Left lung (tissue), 10 donors: ENCODE measurements around the gene EID3. TPM values are rescaled to one million over a fixed set of nuclear protein-coding genes. Genes with fewer than 3 reads are reported as not detected.
"Not testable (repeated sequence)": the region's sequence is repeated elsewhere in the genome, so short reads cannot be mapped to it uniquely, and the experiment has no call there.

Experiments
- ATAC-seq: fragments of 200-7000 bp; cut with Tn5 transposase; one replicate; pipeline ENCODE4 v1.9.1; 2020; ENCODE audit warnings: moderate library complexity
- DNase-seq, 4 donors: peaks; one replicate each; pipeline ENCODE4 v3.0.0-alpha.2; 2013 to 2020
- H3K27ac ChIP-seq, 2 donors: fragments of 200-600 bp; sonication (generic) in 1 of 2; one replicate each; pipeline versions ENCODE4 v1.5.0 to v1.8.0; 2020 to 2021
- H3K27me3 ChIP-seq, 2 donors: fragments of 200-600 bp; sonication (generic) in 1 of 2; one replicate each; pipeline versions ENCODE4 v1.5.0 to v1.8.0; 2020 to 2021
- H3K36me3 ChIP-seq, 2 donors: fragments of 200-600 bp; sonication (generic) in 1 of 2; one replicate each; pipeline versions ENCODE4 v1.5.0 to v1.8.0; 2020 to 2021
- H3K4me1 ChIP-seq, 2 donors: fragments of 200-600 bp; one replicate each; pipeline ENCODE4 v1.8.0; 2021
- H3K4me3 ChIP-seq, 2 donors: fragments of 200-600 bp; sonication (generic) in 1 of 2; one replicate each; pipeline versions ENCODE4 v1.5.0 to v1.8.0; 2020 to 2021; ENCODE audit warnings: mild to moderate bottlenecking in 1 of 2
- H3K9me3 ChIP-seq, 2 donors: fragments of 200-600 bp; sonication (generic) in 1 of 2; one replicate each; pipeline versions ENCODE4 v1.5.0 to v1.8.0; 2020 to 2021
- CTCF ChIP-seq, 2 donors: fragments of 200-600 bp; sonication (generic) in 1 of 2; IDR thresholded peaks; one replicate each; pipeline versions ENCODE4 v1.5.0 to v1.8.0; 2021; ENCODE audit warnings: antibody characterized with exemption in 2 of 2
- intact Hi-C, 2 donors: fragments of 100-400 bp; cut with DNase I; formaldehyde crosslinking; loops; one replicate each; pipeline versions ENCODE4 v1.11.2 to v1.14.2; 2022
- polyA plus RNA-seq, 6 donors: library from polyadenylated mRNA; unstranded; fragments of 120-200 nt; gene quantifications; one replicate each; pipeline ENCODE4 v1.2.1, GENCODE V29; 2013; ENCODE audit not compliant: insufficient read length in 6 of 6
- total RNA-seq, 2 donors: library from RNA; stranded (reverse); fragmentation: NEBNext Ultra II Directional; extraction: Animal tissue kit (Norgen Biotek cat#: 25700); gene quantifications; one replicate each; pipeline ENCODE4 v1.2.1, GENCODE V29; 2021
- donor health status: DM: no; HTN: yes; CAD: no.
- donor health status: DM: no; HTN: no; CAD: no.

Gene EID3
- total and polyA plus RNA-seq, 8 donors, result 2.9 to 6.9 (median 6.3) TPM

GRCh38 chr12:104319028-104319427 is 15.5 kb downstream of the EID3 start:
- TF ChIP-seq CTCF (IDR thresholded peaks at IDR 0.05), result no peak
- intact Hi-C loops, result no loop called here
- H3K36me3 ChIP-seq, result peaks cover 0 to 91% of the 10 kb centered on the region in 2 donors
- H3K27ac ChIP-seq, result no peak overlapping the region
- no peaks in the 10 kb centered on the region for H3K9me3 ChIP-seq
- ATAC-seq (no peak), DNase-seq (no peak)
- H3K4me1 ChIP-seq, result peaks cover 0 to 4% of the 10 kb centered on the region in 2 donors
- no peaks in the 10 kb centered on the region for H3K27me3 ChIP-seq
- no peak overlapping the region for H3K4me3 ChIP-seq

- no peak for ATAC-seq
- Histone ChIP-seq H3K27ac (no peak overlapping the region), H3K9me3 (no peaks in the 10 kb centered on the region), H3K4me1 (no peaks in the 10 kb centered on the region), H3K27me3 (no peaks in the 10 kb centered on the region), H3K36me3 (peaks cover 0 to 91% of the 10 kb centered on the region in 2 donors), H3K4me3 (no peak overlapping the region)
- no peak for DNase-seq
- intact Hi-C loops, result no loop called here
- TF ChIP-seq CTCF (IDR thresholded peaks at IDR 0.05), result no peak
These were observed 16.5 kb downstream of the EID3 start for GRCh38 chr12:104319918-104320626.

- DNase-seq (no peak), ATAC-seq (no peak)
- intact Hi-C loops, result no loop called here
- no peak overlapping the region for H3K4me3 ChIP-seq
- H3K36me3 ChIP-seq, result peaks cover 0 to 91% of the 10 kb centered on the region in 2 donors
- no peak for TF ChIP-seq CTCF (IDR thresholded peaks at IDR 0.05)
- no peaks in the 10 kb centered on the region for H3K9me3 ChIP-seq
- no peak overlapping the region for H3K27ac ChIP-seq
- no peaks in the 10 kb centered on the region for H3K4me1 ChIP-seq
- no peaks in the 10 kb centered on the region for H3K27me3 ChIP-seq
These were observed 17.1 kb downstream of the EID3 start for GRCh38 chr12:104320627-104321024.

- Histone ChIP-seq H3K36me3 (peaks cover 0 to 91% of the 10 kb centered on the region in 2 donors), H3K4me1 (no peaks in the 10 kb centered on the region), H3K4me3 (no peak overlapping the region), H3K9me3 (no peaks in the 10 kb centered on the region), H3K27me3 (no peaks in the 10 kb centered on the region), H3K27ac (no peak overlapping the region)
- TF ChIP-seq CTCF (IDR thresholded peaks at IDR 0.05), result no peak
- no peak for ATAC-seq
- no peak for DNase-seq
- intact Hi-C loops, result no loop called here
These were observed 18.4 kb downstream of the EID3 start for GRCh38 chr12:104321949-104322348.

GRCh38 chr12:104322533-104322932 is 19.0 kb downstream of the EID3 start:
- H3K4me3 ChIP-seq, intact Hi-C loops, H3K4me1 ChIP-seq, H3K27me3 ChIP-seq, DNase-seq, H3K9me3 ChIP-seq, ATAC-seq, H3K27ac ChIP-seq: not testable (repeated sequence)
- H3K36me3 ChIP-seq, result peaks cover 0 to 91% of the 10 kb centered on the region in 2 donors

- no peak for ATAC-seq
- DNase-seq, result no peak
- intact Hi-C loops, result no loop called here
These were observed 20.4 kb downstream of the EID3 start for GRCh38 chr12:104323899-104324298.

GRCh38 chr12:104328278-104328677 is 24.7 kb downstream of the EID3 start:
- DNase-seq, H3K27me3 ChIP-seq, intact Hi-C loops, H3K27ac ChIP-seq, H3K4me3 ChIP-seq, H3K9me3 ChIP-seq, ATAC-seq, H3K4me1 ChIP-seq: not testable (repeated sequence)
- H3K36me3 ChIP-seq, result peaks cover 0 to 95% of the 10 kb centered on the region in 2 donors

More at GRCh38 chr12:104323899-104324298, 20.4 kb downstream of the EID3 start:
- H3K4me1 ChIP-seq, result no peaks in the 10 kb centered on the region
- no peak overlapping the region for H3K27ac ChIP-seq
- no peaks in the 10 kb centered on the region for H3K27me3 ChIP-seq
- no peak for TF ChIP-seq CTCF (IDR thresholded peaks at IDR 0.05)
- peaks cover 0 to 91% of the 10 kb centered on the region in 2 donors for H3K36me3 ChIP-seq
- no peak overlapping the region for H3K4me3 ChIP-seq
- H3K9me3 ChIP-seq, result no peaks in the 10 kb centered on the region
